DMS79 treated with DMSO at 0.1 percent for 48 hours (cell line): ENCODE measurements around the gene PET100.
A peak's percentile ranks its signal among the peaks of the same experiment; 100 is the strongest.

Experiments used
- DNase-seq: peaks from one replicate; lab custom pipeline; 2025; lab: John Stamatoyannopoulos, UW

The PET100 gene

DNA sequence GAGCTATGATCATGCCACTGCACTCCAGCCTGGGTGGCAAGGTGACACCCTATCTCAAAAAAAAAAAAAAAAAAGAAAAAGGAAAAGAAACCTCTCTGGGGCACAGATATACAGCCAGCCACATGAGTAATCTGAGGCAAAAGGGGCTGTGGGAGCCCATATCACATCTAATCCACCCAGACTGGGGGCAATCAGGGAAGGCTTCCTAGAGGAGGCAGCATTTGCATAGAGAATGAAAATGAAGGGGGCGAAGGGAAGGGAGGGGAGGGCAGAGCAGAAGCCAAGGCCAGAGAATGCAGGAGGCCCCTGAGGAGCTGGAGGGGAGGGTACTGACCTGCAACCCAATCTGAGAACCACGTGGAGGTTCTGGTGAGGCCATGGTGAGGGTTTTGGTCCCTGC is 20.6 kb downstream of the PET100 start:
- no peak for DNase-seq

GRCh38 chr19:7652061-7652641 is 22.6 kb downstream of the PET100 start:
- DNase-seq, result peak; percentile 76

GRCh38 chr19:7654401-7654800 is 24.8 kb downstream of the PET100 start:
- DNase-seq, result no peak

DNA sequence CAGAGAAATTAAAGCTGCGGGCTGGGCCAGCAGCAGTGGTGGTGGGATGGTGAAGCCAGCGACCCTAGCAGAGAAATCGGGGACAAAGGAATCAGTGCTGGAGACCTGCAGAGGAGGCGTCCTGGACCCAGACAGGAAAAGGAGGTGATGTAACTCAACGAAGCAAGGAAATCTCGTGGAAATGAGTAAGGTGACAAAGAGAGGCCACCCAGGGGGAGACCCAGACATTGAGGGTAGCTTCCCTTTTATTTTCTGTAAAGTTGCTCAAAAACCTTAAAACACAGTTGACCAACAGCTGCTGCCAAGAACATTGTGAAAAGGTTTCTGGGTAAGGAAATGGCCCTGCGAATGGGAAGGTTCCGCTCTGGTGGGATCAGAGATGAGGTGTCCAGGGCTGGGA is 26.0 kb downstream of the PET100 start:
- DNase-seq, result no peak

DNA sequence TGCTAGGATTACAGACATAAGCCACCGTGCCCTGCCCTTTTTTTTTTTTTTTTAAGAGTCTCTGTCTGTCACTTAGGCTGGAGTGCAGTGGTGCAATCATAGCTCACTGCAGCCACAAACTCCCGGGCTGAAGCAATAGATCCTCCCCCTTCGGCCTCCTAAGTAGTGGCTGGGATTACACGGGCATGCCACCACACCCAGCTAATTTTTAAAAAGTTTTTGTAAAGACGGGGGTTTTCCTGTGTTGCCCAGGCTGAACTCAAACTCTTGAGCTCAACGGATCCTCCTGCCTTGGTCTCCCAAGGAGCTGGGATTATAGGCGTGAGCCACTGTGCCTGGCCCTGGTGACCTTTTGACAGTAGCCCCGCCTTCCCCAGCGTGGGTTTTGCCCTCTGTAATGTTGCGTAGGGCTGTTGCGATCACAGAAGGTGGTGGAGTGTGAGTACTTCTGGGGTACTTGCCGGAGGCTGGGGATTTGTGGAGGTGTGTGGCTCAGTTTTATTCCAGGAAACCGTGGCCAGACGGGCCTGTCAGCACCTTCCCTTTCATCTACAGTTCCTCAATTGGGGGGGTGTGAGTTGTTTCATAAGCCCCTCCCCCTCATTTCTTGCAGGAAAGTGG is 27.6 kb downstream of the PET100 start:
- DNase-seq, result no peak

- peak; percentile 78 for DNase-seq
These were observed 28.7 kb downstream of the PET100 start for GRCh38 chr19:7658219-7658686.

DNA sequence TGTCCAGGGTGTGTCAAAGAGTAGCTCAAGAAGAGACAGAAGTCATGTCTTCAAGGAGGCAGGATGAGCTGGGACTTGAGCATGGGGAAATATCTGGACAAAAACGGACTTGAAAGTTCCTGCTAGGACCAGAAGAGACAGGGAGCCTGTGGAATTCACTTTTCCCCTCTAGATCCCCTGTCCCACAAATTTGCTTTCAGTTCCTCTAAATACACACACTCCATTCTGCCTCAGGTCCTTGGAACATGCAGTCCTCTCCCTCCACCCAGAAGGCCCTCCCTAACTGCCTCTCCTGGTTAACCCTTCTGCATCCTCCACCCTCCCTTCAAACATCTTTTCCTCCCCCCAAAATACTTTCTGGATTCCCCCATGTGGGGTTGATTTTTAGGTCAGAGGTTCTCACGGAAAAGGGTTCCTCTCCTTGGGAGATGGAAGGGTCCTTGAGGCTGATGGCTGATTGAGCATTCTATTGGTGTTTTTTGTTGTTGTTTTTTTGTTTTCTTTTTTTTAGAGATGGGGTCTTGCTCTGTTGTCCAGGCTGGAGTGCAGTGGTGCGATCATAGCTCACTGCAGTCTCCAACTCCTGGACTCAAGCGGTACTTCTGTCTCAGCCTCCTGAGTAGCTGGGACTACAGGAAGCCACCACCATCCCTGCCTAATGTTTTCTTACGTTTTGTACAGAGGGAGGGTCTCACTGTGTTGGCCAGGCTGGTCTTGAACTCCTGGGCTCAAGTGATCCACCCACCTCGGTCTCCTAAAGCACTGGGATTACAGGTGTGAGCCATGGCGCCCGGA is 32.3 kb downstream of the PET100 start:
- no peak for DNase-seq

DNA sequence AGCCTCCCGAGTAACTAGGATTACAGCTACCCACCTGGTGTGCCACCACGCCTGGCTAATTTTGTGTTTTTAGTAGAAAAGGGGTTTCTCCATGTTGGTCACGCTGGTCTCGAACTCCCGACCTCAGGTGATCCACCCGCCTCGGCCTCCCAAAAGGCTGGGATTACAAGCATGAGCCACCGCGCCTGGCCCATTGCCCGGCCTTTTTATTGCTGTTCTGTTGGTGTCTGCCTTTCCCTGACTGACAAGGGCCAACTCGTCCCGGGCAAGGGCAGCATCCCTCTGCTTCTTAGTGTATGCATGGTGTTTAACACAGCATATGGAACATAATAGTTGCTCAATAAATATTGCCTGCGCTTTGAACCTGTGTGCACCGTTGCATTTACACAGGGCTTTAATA is 33.1 kb downstream of the PET100 start:
- no peak for DNase-seq

DNA sequence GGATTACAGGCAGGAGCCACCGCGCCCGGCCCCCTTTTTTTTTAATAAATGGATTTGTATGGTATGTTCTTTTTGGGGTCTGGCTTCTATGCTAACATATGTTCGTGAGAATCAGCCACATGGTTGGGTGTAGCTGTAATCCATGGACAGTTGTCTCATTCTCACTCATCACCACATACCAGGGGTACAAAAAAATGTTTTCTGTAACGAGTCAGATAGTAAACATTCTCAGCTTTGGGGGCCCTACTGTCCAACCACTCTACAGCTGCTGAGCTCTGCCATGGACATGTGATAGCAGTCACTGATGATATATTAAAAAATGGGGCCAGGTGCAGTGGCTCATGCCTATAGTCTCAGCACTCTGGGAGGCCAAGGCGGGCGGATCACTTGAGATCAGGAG is 34.1 kb downstream of the PET100 start:
- DNase-seq, result no peak

GRCh38 chr19:7665076-7665475 is 35.5 kb downstream of the PET100 start:
- DNase-seq, result no peak

GRCh38 chr19:7668842-7669241 is 39.2 kb downstream of the PET100 start, which contains the start of gene RETN:
TSS of gene RETN (plus strand) at chr19:7669049. CDS start at chr19:7669327, 278 bp downstream.
- DNase-seq, result no peak

DNA sequence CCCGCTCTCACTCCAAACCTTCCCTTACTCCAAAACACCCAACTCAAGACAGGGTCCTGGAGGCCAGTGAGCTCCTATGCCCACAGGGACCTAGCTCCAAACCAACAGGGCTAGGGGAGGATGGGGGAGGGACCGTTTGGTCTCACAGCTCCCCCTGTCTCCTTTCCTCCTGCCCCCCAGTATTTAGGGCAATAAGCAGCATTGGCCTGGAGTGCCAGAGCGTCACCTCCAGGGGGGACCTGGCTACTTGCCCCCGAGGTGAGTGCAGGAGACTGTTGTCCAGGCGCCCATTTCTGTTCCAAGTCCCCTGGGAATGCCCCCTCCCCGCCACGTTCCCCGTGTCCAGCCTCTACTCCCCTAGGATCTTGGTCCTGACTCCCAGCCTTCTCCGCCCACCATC is 40.0 kb downstream of the PET100 start:
- DNase-seq, result no peak

GRCh38 chr19:7670150-7670783 is 40.7 kb downstream of the PET100 start:
- peak; percentile 12 for DNase-seq

GRCh38 chr19:7670790-7671189 is 41.2 kb downstream of the PET100 start:
- DNase-seq, result no peak

- no peak for DNase-seq
These were observed 42.9 kb downstream of the PET100 start for GRCh38 chr19:7672522-7672921.

- DNase-seq, result no peak
These were observed 44.7 kb downstream of the PET100 start for GRCh38 chr19:7674010-7675005.

DNA sequence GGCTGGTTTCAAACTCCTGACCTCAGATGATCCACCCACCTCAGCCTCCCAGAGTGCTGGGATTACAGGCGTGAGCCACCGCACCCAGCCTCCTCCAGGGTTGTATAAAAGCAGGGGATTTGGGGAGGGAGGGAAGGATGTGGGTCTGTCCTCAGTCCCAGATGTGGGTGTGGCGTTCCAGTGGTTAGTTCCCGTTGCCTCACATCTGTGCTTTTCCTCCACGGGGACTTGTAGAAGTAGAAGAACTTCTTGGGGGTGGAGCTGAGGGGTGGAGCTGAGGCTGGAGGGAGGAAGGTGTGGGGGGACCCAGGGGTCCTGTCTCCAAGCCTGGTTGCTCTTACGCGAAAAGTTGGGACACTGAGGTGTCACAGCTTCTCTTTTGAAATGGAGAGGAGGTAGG is 46.8 kb downstream of the PET100 start:
- no peak for DNase-seq

DNA sequence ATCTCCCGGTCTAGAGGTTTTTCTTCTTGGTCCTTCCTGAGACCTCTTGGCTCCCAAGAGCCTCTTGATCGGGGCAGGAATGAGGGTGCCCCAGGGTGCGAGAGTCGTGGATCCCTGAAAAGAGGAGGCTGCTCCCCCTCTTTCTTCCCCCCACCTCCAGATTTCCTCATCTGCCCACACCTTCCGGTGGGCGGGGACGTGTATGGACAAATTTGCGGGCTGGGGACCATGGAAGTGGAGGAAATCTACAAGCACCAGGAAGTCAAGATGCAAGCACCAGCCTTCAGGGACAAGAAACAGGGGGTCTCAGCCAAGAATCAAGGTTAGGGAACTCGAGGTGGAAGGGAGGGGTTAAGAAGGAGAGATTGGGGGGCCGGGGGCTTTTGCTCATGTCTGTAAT is 47.3 kb downstream of the PET100 start, which contains the start of gene MCEMP1:
TSS of gene MCEMP1 (plus strand) at position 237 of the 400 bp plus-strand sequence. CDS start at position 268, 31 bp downstream.
- no peak for DNase-seq

GRCh38 chr19:7677669-7678311 is 48.2 kb downstream of the PET100 start:
- DNase-seq, result no peak

DNA sequence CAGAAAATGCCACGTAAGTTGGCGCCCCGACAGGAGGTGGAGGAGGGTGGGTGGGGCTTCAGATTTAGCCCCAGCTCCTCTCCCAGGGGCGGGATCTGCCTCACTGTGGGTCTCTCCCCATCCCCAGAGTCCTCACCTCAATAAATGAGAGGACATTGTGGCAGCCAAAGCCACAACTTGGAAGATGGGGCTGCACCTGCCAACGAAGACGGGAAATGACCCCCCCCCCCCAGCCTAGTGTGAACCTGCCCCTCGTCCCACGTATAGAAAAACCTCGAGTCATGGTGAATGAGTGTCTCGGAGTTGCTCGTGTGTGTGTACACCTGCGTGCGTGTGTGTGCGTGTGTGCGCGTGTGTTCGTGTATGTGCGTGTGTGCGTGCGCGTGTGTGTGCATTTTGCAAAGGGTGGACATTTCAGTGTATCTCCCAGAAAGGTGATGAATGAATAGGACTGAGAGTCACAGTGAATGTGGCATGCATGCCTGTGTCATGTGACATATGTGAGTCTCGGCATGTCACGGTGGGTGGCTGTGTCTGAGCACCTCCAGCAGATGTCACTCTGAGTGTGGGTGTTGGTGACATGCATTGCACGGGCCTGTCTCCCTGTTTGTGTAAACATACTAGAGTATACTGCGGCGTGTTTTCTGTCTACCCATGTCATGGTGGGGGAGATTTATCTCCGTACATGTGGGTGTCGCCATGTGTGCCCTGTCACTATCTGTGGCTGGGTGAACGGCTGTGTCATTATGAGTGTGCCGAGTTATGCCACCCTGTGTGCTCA is 49.6 kb downstream of the PET100 start:
- DNase-seq, result peak; percentile 18
